ENCODE results near the gene NRG2.

Gene NRG2

GRCh38 chr5:140025736-140026135 is 17.4 kb downstream of the NRG2 start:
- no peak overlapping the region for H3K4me3 ChIP-seq (replicated peaks; ENCODE audit: insufficient read depth, low read length)
- no peaks in the 10 kb centered on the region for H3K27me3 ChIP-seq (ENCODE audit: insufficient read depth, poor library complexity, severe bottlenecking)
- H3K27ac ChIP-seq (replicated peaks) = no peak overlapping the region
- TF ChIP-seq SPI1 (IDR thresholded peaks at IDR 0.05; ENCODE audit: borderline replicate concordance, low read depth) = no peak
- no peak for TF ChIP-seq CTCF (IDR thresholded peaks at IDR 0.05; ENCODE audit: insufficient read depth, low read length)
- TF ChIP-seq POLR2AphosphoS5 (IDR thresholded peaks at IDR 0.05; ENCODE audit: low read depth) = no peak
- no peak for TF ChIP-seq REST (IDR thresholded peaks at IDR 0.05; ENCODE audit: insufficient replicate concordance, low read depth)
- TF ChIP-seq GABPA (IDR thresholded peaks at IDR 0.05; ENCODE audit: low read depth) = no peak
- no peak for DNase-seq (ENCODE audit: low read depth in 1 of 2, low spot score in 1 of 2)

GRCh38 chr5:140024928-140025327 is 18.2 kb downstream of the NRG2 start:
- Histone ChIP-seq H3K27me3 (ENCODE audit: insufficient read depth, poor library complexity, severe bottlenecking) (no peaks in the 10 kb centered on the region), H3K27ac (replicated peaks) (no peak overlapping the region), H3K4me3 (replicated peaks; ENCODE audit: insufficient read depth, low read length) (no peak overlapping the region)
- no peak for TF ChIP-seq CTCF (IDR thresholded peaks at IDR 0.05; ENCODE audit: insufficient read depth, low read length)
- no peak for TF ChIP-seq GABPA (IDR thresholded peaks at IDR 0.05; ENCODE audit: low read depth)
- TF ChIP-seq SPI1 (IDR thresholded peaks at IDR 0.05; ENCODE audit: borderline replicate concordance, low read depth) = no peak
- TF ChIP-seq REST (IDR thresholded peaks at IDR 0.05; ENCODE audit: insufficient replicate concordance, low read depth) = no peak
- no peak for TF ChIP-seq POLR2AphosphoS5 (IDR thresholded peaks at IDR 0.05; ENCODE audit: low read depth)
- no peak for DNase-seq (ENCODE audit: low read depth in 1 of 2, low spot score in 1 of 2)

- TF ChIP-seq CTCF (IDR thresholded peaks at IDR 0.05; ENCODE audit: insufficient read depth, low read length) (no peak), GABPA (IDR thresholded peaks at IDR 0.05; ENCODE audit: low read depth) (no peak), REST (IDR thresholded peaks at IDR 0.05; ENCODE audit: insufficient replicate concordance, low read depth) (no peak), POLR2AphosphoS5 (IDR thresholded peaks at IDR 0.05; ENCODE audit: low read depth) (no peak), SPI1 (IDR thresholded peaks at IDR 0.05; ENCODE audit: borderline replicate concordance, low read depth) (no peak)
- H3K4me3 ChIP-seq (replicated peaks; ENCODE audit: insufficient read depth, low read length) = no peak overlapping the region
- no peaks in the 10 kb centered on the region for H3K27me3 ChIP-seq (ENCODE audit: insufficient read depth, poor library complexity, severe bottlenecking)
- no peak for DNase-seq (ENCODE audit: low read depth in 1 of 2, low spot score in 1 of 2)
- no peak overlapping the region for H3K27ac ChIP-seq (replicated peaks)
Measured at GRCh38 chr5:140023611-140024191, 19.4 kb downstream of the NRG2 start.

All from HL-60 (cell line).